ENCODE results near the gene CLHC1.
"Not testable (repeated sequence)": the region's sequence is repeated elsewhere in the genome, so short reads cannot be mapped to it uniquely, and the experiment has no call there.

Gene CLHC1

DNA sequence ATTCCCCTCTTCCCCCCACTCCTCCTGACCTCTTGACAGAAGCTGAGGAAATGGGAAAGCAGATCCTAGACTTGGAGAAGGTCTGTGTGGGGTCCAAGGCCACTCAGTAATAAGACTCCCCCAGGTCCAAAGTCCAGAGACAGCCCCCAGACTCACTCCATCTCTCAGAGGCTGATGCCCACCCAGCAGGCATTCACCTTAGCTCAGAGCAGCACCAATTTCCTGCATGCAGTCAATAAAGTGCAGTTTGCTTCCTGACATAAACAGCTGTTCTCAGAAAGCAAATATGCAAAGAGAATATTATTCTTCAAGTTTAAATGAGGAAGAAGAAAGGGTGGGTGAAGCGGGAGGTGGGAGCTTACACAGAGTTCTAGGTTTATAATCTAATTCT, 97.8 kb downstream of the CLHC1 start:
- DNase-seq (ENCODE audit: low read depth): no peak

DNA sequence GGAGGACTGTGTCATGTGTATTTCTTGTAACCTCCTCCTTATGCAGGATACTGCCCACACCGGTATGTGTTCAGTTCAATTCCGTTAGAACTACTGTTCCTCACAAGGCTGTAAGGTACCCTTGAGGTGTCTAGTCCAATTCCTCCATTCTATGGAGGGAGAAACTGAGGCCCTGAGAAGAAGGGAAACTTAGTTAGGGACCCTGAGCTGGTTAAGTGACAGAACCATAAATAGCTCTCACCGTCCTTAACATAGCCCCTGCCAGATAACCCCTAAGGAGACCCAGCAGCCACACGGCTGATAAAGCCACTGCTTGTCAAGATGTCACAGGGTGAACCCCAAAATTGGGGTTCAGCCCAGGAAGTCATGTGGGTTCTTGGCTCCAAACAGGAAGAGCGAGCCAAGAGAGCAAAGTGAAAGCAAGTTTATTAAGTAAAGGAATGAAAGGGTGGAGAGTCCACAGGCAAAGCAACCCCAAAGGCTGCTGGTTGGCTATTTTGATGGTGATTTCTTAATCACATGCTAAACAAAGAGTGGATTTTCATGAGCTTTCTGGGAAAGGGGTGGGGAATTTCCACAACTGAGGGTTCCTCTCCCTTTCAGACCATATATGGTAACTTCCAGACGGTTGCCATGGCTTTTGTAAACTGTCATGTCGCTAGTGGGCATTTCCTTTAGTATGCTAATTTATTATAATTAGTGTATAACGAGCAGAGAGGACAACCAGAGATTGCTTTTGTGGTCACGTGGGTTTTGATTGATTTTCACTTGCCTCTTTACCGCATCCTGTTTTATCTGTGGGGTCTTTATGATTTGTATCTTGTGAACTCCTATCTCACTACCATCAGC, 98.4 kb downstream of the CLHC1 start:
- DNase-seq (ENCODE audit: low read depth): no peak

- no peak for DNase-seq (ENCODE audit: low read depth)
Observed at GRCh38 chr2:55130849-55131248, 101.2 kb downstream of the CLHC1 start.

DNA sequence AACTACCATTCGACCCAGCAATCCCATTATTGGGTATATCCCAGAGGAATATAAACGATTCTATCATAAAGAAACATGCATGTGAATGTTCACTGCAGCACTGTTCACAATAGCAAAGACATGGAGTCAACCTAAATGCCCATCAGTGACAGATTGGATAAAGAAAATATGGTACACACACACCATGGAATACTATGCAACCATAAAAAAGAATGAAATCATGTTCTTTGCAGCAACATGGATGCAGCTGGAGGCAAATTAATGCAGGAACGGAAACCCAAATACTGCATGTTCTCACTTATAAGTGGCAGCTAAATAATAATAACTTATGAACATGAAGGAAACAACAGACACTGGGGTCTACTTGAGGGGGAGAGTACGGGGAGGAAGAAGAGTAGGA, 105.5 kb downstream of the CLHC1 start:
- DNase-seq (ENCODE audit: low read depth): not testable (repeated sequence)

Data from stimulated activated CD8-positive, alpha-beta memory T cell treated with anti-CD3 and anti-CD28 coated beads, Interleukin-15, amount 100 ng/mL, for 24 hours (primary cell).